Vagina (tissue), 2 donors: ENCODE measurements around the gene TPPP3. TPM values are rescaled to one million over a fixed set of nuclear protein-coding genes. Genes with fewer than 3 reads are reported as not detected.

Experiments used
- DNase-seq, 2 donors: peaks; one replicate each; pipeline ENCODE4 v3.0.0-alpha.2; 2017; ENCODE audit errors: extremely low spot score in 2 of 2
- H3K27ac ChIP-seq: fragments of 200-600 bp; sonication (generic); one replicate; pipeline ENCODE4 v1.5.1; 2019
- H3K27me3 ChIP-seq: fragments of 200-600 bp; sonication (generic); one replicate; pipeline ENCODE4 v1.5.1; 2019
- H3K36me3 ChIP-seq, 2 donors: fragments of 200-600 bp; sonication (generic); one replicate each; pipeline ENCODE4 v1.5.1; 2017 to 2019
- H3K4me1 ChIP-seq: fragments of 200-600 bp; sonication (generic); one replicate; pipeline ENCODE4 v1.5.1; 2019
- H3K4me3 ChIP-seq, 2 donors: fragments of 200-600 bp; sonication (generic); 1 replicate in 1 of 2; 2 replicates in 1 of 2; pipeline ENCODE4 v1.5.1; 2016 to 2019
- H3K9me3 ChIP-seq: fragments of 200-600 bp; sonication (generic); one replicate; pipeline ENCODE4 v1.5.1; 2019
- POLR2A ChIP-seq, 2 donors: fragments of 450-650 bp; IDR thresholded peaks; one replicate each; pipeline ENCODE4 v1.6.1; 2017; ENCODE audit warnings: antibody characterized with exemption in 2 of 2, mild to moderate bottlenecking in 2 of 2, moderate library complexity in 2 of 2
- POLR2AphosphoS5 ChIP-seq, 2 donors: sonication (generic); formaldehyde crosslinking; IDR thresholded peaks; one replicate each; pipeline ENCODE4 v1.9.0; 2017; ENCODE audit warnings: antibody characterized with exemption in 2 of 2, mild to moderate bottlenecking in 2 of 2, low read depth in 1 of 2; ENCODE audit not compliant: insufficient read depth in 1 of 2
- intact Hi-C: fragments of 100-400 bp; cut with DNase I; formaldehyde crosslinking; loops from one replicate; pipeline ENCODE4 v1.15.1; 2023
- total RNA-seq: library from RNA; depleted of rRNA; stranded (reverse); fragments of >200 nt; gene quantifications from one replicate; pipeline ENCODE4 v1.2.3, GENCODE V29; 2016
- TF ChIP-seq, protein P1 (sequence below), 3 experiments: fragments of 450-650 bp in 2 of 3; fragments of 200-600 bp in 1 of 3; sonication (generic) in 1 of 3; IDR thresholded peaks; one replicate each; pipeline ENCODE4 v1.5.1; 2017 to 2019; ENCODE audit warnings: antibody characterized with exemption in 3 of 3, mild to moderate bottlenecking in 2 of 3, moderate library complexity in 2 of 3

Gene TPPP3
- total RNA-seq, 1 donor from 2014 or later: 28.2 TPM

DNA sequence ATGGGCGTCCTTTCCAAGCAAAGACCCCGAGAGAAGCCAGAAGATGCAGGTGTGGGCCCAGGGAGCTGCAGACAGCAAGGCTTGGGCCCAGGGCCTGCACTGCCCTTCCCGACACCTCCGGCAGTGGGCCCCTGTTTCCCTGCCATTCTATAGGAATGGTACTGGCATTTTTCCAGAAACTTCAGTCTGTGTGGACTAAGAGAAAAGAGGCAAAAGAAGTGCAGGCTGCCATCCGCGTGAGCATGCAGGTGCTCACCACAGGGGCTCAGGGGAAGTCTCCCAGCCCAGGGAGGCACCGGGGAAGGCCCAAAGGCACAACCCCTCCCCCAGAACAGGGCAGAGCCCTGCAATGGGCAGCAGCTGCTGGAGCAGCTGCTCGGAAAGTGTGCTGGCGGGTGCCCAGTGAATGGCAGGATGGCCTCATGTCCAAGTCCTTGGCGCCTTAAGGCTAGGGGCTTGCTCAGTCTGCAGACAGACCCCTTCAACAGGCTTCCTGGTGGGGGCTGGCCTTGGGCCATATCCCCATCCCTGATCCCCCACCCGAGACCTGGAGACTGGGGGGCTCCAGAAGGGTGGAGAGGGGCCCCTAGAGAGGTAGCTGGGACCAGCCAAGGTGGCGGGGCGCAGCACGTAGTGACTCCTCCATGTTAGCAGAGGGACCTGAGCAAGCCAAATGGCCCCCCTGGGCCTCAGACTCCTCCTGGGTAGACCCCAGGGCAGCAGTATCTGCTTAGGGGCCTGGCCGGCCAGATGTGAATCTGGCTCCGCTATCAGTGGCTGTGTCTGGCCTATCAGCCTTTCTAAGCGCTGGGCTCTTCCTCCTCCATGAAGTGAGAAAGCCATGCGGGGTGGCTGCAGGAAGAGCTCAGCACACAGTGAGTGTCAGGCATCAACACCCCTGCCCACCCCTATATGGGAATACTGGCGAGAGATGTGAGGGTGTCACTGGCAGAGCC, 6.7 kb upstream of the TPPP3 start:
- no peaks in the 10 kb centered on the region for H3K36me3 ChIP-seq
- no peak overlapping the region for H3K4me3 ChIP-seq
- no peaks in the 10 kb centered on the region for H3K9me3 ChIP-seq
- intact Hi-C loops: no loop called here
- H3K4me1 ChIP-seq: peaks cover 66% of the 10 kb centered on the region
- H3K27ac ChIP-seq: no peak overlapping the region
- no peak for DNase-seq
- TF ChIP-seq, protein P1, sequence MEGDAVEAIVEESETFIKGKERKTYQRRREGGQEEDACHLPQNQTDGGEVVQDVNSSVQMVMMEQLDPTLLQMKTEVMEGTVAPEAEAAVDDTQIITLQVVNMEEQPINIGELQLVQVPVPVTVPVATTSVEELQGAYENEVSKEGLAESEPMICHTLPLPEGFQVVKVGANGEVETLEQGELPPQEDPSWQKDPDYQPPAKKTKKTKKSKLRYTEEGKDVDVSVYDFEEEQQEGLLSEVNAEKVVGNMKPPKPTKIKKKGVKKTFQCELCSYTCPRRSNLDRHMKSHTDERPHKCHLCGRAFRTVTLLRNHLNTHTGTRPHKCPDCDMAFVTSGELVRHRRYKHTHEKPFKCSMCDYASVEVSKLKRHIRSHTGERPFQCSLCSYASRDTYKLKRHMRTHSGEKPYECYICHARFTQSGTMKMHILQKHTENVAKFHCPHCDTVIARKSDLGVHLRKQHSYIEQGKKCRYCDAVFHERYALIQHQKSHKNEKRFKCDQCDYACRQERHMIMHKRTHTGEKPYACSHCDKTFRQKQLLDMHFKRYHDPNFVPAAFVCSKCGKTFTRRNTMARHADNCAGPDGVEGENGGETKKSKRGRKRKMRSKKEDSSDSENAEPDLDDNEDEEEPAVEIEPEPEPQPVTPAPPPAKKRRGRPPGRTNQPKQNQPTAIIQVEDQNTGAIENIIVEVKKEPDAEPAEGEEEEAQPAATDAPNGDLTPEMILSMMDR (IDR thresholded peaks at IDR 0.05): no peak
- TF ChIP-seq POLR2A (IDR thresholded peaks at IDR 0.05) (no peak), POLR2AphosphoS5 (IDR thresholded peaks at IDR 0.05; ENCODE audit: insufficient read depth in 1 of 2, low read depth in 1 of 2) (no peak)
- no peaks in the 10 kb centered on the region for H3K27me3 ChIP-seq

DNA sequence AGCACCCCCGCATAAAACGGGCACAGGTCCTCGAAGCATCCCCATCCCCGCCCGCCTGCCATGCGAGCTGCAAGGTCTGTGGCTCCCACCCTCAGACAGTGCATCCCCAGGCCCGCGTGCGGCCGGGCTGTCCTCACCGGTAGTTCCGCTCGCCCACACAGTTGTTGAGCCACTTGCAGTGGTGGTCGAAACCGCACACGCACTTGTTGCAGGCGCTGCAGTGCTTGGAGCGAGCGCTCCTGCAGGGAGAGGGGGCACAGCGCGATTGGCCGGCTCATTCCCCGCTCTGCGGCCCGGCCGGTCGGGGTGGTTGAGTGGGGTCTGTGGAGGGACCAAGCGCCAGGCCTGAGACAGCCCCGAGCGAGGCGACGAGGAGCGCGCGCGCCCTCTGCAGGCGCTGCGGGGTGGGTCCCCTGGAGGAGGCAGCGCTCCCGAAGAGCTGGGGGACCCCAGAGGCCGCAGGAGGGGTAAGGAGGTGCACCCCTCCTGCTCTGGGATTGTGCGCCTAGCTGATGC, 6.0 kb upstream of the TPPP3 start:
- Histone ChIP-seq H3K27ac (no peak overlapping the region), H3K4me1 (peaks cover 65% of the 10 kb centered on the region), H3K9me3 (no peaks in the 10 kb centered on the region), H3K27me3 (no peaks in the 10 kb centered on the region), H3K36me3 (no peaks in the 10 kb centered on the region), H3K4me3 (peak overlapping the region in 1 of 2 donors; percentile 9)
- intact Hi-C loops: no loop called here
- TF ChIP-seq, protein P1 (IDR thresholded peaks at IDR 0.05): peak in 2 of 3 experiments; percentile 48 to 57
- TF ChIP-seq POLR2A (IDR thresholded peaks at IDR 0.05): no peak
- TF ChIP-seq POLR2AphosphoS5 (IDR thresholded peaks at IDR 0.05; ENCODE audit: insufficient read depth in 1 of 2, low read depth in 1 of 2): no peak
- no peak for DNase-seq

DNA sequence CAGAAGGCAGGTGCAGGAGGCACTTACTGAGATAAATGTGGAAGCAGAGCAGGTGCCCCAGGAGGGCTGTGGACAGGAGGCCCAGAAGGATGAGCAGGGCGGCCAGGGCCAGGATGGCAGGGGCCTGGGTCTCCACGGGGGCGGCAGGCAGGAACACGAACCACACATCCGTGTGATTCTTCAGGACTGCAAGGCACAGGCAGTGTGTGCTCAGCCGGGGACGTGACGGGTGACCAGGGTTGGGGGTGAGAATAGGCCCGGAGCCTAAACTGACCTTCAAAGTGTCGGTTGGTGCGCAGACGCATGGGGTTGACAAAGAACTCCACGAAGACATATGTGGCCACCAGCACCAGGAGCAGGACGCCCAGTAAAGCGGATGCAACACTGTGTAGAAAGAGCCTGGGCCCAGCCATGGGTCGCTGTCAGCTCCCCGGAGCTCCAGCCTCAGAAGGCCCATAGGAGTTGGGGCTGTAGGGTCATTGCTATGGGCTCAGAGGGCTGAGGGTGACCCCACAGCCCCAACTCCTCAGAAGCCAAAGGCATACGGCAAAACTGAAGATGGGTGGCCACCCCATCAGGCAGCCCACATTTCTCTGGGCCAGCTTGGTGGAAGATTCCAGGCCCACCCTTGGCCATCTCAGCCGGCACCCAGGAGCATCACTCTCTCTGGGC, 5.4 kb upstream of the TPPP3 start:
- H3K4me1 ChIP-seq: peaks cover 67% of the 10 kb centered on the region
- H3K27ac ChIP-seq: peak overlapping the region; percentile 12
- no peaks in the 10 kb centered on the region for H3K36me3 ChIP-seq
- H3K27me3 ChIP-seq: no peaks in the 10 kb centered on the region
- H3K4me3 ChIP-seq: no peak overlapping the region
- intact Hi-C loops: no loop called here
- DNase-seq: no peak
- TF ChIP-seq POLR2AphosphoS5 (IDR thresholded peaks at IDR 0.05; ENCODE audit: insufficient read depth in 1 of 2, low read depth in 1 of 2) (no peak), POLR2A (IDR thresholded peaks at IDR 0.05) (no peak)
- TF ChIP-seq, protein P1 (IDR thresholded peaks at IDR 0.05): no peak
- H3K9me3 ChIP-seq: no peaks in the 10 kb centered on the region

- no peaks in the 10 kb centered on the region for H3K36me3 ChIP-seq
- DNase-seq: no peak
- no peak overlapping the region for H3K4me3 ChIP-seq
- peak overlapping the region; percentile 66 for H3K27ac ChIP-seq
- H3K27me3 ChIP-seq: no peaks in the 10 kb centered on the region
- intact Hi-C loops: no loop called here
- TF ChIP-seq POLR2AphosphoS5 (IDR thresholded peaks at IDR 0.05; ENCODE audit: insufficient read depth in 1 of 2, low read depth in 1 of 2) (no peak), POLR2A (IDR thresholded peaks at IDR 0.05) (no peak)
- TF ChIP-seq, protein P1 (IDR thresholded peaks at IDR 0.05): no peak
- H3K4me1 ChIP-seq: peaks cover 67% of the 10 kb centered on the region
- no peaks in the 10 kb centered on the region for H3K9me3 ChIP-seq
Observed at GRCh38 chr16:67397812-67398545, 4.7 kb upstream of the TPPP3 start.
